ENCODE measurements around the gene AOPEP.

DNA sequence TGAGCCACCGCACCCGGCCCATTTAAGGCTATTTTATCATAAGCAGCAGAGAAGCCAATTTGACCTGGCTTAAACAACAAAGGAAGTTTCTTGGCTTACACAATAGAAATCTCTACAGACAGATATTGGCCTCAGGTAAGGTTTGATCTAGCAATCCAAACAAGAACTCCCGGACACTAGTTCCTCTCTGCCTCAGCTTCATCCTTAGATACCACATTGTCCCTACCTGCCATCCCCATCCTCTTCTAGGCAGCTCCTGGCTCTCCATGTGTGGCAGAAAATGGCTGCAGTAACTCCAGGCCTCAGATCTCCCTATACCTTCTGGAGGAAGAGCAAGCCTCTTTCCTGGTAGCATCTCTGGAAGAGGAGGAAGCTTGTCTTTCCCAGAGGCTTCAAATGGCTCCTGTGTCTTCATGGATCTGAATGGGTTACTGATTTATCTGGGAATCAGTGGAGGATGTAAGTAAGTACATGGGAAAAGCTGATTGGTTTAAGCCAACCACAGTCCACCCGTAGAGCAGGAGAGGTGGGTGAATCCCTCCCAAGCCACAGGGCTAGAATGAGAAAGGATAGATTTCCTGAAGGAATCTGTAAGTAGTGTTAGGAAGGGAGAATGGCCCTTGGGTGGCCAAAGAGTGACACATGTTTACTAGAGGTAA lies 26.7 kb upstream of the AOPEP start:
- TF ChIP-seq, protein P1, sequence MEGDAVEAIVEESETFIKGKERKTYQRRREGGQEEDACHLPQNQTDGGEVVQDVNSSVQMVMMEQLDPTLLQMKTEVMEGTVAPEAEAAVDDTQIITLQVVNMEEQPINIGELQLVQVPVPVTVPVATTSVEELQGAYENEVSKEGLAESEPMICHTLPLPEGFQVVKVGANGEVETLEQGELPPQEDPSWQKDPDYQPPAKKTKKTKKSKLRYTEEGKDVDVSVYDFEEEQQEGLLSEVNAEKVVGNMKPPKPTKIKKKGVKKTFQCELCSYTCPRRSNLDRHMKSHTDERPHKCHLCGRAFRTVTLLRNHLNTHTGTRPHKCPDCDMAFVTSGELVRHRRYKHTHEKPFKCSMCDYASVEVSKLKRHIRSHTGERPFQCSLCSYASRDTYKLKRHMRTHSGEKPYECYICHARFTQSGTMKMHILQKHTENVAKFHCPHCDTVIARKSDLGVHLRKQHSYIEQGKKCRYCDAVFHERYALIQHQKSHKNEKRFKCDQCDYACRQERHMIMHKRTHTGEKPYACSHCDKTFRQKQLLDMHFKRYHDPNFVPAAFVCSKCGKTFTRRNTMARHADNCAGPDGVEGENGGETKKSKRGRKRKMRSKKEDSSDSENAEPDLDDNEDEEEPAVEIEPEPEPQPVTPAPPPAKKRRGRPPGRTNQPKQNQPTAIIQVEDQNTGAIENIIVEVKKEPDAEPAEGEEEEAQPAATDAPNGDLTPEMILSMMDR (conservative IDR thresholded peaks at IDR 0.05) = no peak
- TF ChIP-seq ZFX (IDR thresholded peaks at IDR 0.05) = no peak
